Stimulated activated CD8-positive, alpha-beta memory T cell treated with anti-CD3 and anti-CD28 coated beads, Interleukin-15, amount 100 ng/mL, for 48 hours (primary cell): Measurements from ENCODE around the gene ZXDA.
"Not testable (repeated sequence)": the region's sequence is repeated elsewhere in the genome, so short reads cannot be mapped to it uniquely, and the experiment has no call there.

Experiments used
- DNase-seq, 2 donors: peaks; one replicate each; pipeline ENCODE4 v3.0.0-alpha.2; 2020; ENCODE audit warnings: low read depth in 2 of 2

ZXDA gene, protein sequence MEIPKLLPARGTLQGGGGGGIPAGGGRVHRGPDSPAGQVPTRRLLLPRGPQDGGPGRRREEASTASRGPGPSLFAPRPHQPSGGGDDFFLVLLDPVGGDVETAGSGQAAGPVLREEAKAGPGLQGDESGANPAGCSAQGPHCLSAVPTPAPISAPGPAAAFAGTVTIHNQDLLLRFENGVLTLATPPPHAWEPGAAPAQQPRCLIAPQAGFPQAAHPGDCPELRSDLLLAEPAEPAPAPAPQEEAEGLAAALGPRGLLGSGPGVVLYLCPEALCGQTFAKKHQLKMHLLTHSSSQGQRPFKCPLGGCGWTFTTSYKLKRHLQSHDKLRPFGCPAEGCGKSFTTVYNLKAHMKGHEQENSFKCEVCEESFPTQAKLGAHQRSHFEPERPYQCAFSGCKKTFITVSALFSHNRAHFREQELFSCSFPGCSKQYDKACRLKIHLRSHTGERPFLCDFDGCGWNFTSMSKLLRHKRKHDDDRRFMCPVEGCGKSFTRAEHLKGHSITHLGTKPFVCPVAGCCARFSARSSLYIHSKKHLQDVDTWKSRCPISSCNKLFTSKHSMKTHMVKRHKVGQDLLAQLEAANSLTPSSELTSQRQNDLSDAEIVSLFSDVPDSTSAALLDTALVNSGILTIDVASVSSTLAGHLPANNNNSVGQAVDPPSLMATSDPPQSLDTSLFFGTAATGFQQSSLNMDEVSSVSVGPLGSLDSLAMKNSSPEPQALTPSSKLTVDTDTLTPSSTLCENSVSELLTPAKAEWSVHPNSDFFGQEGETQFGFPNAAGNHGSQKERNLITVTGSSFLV

DNA sequence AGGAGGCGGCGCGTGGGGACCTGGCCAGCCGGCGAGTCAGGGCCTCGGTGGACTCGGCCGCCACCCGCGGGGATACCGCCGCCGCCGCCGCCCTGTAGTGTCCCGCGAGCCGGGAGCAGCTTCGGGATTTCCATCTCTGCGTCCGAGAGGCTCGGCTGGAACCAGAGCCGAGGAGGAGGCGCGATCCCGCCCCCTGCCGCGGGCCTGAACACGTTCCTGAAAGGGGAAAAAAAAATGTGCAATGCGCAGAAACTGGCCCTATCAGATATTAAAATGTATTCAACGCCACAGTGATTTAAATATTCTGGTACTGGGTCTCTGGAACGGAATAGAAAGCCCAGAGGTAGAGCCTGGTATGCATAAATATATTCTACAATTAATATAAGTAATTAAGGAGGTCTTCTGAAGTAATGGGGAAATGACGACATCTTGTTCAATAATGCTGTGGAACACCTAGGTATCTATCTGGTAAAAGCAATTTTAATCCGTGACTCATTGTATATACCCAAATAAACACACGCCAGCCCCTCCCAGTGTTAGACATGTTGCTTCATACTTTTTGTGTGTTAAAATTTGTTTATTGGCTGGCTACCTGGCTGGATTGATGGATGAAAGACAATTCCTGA, at the start of gene ZXDA:
Gene ZXDA (minus strand): TSS at position 172 of the 626 bp plus-strand sequence. CDS start 38 bp downstream, at position 134.
- not testable (repeated sequence) for DNase-seq

DNA sequence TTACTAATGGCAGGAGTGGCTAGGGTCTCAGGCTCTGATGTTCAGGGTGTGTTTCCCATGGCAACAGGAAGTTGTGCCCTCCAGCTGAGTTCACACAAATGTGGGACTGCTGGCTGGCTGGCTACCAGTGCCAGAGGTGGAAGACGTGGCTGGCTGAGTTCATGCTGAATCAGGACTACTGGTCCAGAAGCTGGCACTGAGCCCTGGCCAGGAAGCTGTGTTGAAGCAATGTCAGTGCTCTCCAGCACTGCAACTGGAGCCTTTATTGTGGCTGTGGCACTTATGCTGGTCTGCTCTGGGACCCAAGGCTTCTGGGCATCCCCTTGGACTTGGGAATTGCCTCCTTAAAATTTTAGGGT, 42.0 kb upstream of the ZXDA start:
- DNase-seq = no peak

DNA sequence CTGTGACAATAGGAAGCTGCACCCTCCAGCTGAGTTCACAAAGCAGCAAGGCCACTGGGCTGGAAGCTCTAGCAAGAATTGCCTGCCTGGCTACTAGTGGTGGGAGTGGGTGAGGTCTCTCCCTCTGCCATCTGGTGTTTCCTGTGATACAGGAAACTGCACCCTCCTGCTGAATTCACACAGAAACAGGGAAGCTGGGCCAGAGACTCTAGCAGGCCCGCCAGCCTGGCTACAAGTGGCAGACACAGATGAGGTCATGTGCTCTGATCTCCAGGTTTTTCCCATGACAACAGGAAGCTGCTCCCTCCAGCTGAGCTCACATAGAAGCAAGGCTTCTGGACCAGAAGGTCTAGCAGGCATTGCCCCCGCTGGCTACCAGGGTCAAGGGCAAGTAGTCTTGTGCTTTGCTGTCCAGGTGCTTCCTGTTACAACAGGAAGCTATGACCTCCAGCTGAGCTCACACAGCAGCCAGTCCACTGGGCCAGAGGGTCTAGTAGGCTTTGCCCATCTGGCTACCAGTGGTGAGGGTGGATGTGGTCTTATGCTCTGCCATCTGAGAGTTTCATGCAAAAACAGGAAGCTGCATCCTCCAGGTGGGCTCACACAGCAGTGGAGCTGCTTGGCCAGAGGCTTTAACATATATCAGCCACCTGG, 41.5 kb upstream of the ZXDA start:
- DNase-seq = no peak

DNA sequence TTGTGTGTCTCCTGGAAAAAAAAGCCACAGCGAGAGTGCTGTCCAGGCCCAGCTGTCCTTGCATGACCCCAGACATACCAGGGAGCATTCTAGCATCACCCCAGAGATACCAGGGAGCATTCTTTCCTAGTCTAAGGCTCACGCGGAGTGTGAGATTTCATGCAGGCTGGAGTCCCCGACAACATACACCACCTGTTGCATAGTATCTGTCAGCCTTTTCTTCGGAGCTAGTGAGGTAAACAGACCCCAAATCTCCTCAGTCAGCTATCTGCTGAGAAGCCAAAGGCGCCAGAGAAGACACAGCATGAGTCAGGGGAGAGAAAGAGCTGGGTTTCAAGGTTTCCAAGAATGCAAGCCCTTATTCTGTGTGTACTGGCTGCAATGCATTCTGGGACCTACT, 23.1 kb upstream of the ZXDA start:
- no peak for DNase-seq

DNA sequence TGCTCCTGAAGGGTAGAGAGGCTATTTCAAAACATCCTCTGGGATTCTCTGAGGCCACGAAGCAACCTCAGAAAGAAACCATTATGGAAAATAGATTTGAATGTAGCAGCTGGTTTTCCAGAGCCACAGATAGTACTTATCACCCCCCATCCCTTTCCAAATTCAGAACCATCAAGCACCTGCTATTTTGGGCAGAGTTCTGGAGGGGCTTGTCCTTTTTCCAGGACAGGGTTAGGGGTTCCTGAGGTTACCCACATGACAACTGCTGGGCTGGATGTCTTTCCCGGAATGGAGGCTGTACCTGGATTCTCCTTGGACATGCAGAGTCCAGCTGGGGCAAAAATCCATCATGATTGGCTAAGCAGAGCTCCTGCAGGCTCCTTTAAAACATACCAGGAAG, 22.0 kb upstream of the ZXDA start:
- DNase-seq = no peak

DNA sequence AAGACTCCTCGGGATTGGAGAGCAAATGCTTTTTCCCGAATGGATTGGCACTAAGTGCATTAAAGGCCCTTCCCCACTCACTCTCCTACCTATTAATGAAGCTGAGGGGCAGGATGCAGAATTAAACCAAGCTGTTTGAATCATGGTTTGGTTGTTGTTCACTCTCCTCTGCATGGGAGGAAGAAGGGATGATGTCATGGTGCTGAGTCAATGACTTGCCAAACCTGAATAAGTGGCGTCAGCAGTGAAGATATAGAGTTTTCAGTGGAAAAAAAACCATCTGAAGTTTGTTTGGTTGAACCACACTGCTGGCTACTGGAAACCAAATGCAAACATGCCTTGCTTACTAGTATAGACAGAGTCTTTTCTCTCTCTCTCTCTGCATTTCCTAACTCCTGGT, 19.8 kb upstream of the ZXDA start:
- no peak for DNase-seq

DNA sequence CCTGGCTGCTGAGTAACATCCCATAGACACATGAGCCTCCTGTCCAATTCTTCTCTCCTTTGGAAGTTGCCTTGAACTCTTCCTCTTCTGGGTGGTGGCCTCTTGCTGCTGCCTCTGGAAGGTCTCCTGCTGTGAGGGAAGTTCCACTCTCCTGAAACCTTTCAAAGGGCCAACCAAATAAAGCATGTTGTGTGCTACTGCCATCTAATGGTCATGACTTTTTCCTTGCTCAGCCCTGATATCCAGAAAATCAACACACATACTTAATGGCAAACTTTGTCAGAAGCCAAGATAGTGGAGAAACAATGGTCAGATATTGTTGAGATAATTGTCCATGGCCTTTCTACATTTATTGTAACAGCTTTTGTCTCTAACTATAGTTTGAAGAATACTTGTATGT, 19.1 kb upstream of the ZXDA start:
- no peak for DNase-seq

DNA sequence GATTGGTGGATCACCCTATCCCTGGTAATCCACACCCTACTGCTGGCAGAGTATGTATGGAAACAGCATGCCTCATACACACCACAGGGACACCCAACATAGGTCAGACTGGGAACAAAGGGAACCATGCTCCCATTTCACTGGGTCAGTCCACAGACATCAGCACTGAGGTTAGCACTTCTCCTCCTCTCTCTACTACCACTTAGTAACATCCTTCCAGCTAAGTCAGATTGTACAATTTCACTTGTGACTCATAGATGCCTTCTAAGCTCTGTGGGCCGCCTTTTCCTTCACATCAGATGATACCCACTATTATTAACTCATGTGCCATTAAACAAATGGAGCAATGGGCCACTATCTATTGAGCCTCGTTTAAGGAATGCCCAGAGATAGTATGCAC, 15.5 kb upstream of the ZXDA start:
- no peak for DNase-seq

DNA sequence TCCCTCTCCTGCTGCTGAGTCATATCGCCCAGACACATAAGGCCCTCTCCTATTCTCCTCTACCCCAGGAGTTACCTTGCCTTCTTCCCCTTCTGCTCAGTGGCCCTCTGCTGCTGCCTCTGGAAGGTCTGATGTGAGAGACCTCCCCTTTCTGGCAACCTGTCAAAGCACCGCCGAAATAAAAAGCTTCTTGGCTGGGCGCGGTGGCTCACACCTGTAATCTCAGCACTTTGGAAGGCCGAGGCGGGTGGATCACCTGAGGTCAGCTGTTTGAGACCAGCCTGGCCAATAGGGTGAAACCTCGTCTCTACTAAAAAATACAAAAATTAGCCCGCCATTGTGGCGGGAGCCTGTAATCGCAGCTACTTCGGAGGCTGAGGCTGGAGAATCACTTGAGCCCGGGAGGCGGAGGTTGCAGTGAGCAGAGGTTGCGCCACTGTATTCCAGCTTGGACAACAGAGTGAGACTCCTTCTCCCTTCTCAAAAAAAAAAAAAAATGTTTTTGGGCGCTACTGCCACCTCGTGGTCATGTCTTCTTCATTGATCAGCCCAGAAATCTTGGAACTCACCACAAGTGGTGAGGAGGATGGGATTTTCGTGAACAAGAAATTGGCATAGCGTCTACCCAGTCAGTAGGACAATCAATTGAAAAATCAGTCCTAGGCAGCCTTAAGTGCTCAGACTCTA, 8.6 kb upstream of the ZXDA start:
- no peak for DNase-seq

DNA sequence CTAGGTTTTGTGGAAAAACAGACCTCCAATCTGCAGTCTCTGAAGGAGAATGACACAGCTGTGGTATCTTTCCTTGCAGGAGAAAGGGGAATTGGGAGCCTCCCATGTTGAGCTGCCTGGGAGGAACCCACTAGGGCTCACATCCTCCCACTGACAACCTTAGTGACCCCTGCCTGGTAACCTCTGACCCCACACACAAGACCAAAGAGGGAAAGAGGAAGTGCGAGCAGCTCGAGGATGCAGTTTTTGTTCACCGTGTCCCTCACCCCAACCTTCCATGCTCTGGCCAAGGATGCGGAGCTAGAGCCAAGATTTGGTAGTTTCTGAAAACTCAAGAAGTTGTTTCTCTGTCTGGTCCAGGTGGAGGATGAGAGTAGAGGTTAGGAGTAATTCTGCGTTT, 5.4 kb upstream of the ZXDA start:
- DNase-seq = no peak

DNA sequence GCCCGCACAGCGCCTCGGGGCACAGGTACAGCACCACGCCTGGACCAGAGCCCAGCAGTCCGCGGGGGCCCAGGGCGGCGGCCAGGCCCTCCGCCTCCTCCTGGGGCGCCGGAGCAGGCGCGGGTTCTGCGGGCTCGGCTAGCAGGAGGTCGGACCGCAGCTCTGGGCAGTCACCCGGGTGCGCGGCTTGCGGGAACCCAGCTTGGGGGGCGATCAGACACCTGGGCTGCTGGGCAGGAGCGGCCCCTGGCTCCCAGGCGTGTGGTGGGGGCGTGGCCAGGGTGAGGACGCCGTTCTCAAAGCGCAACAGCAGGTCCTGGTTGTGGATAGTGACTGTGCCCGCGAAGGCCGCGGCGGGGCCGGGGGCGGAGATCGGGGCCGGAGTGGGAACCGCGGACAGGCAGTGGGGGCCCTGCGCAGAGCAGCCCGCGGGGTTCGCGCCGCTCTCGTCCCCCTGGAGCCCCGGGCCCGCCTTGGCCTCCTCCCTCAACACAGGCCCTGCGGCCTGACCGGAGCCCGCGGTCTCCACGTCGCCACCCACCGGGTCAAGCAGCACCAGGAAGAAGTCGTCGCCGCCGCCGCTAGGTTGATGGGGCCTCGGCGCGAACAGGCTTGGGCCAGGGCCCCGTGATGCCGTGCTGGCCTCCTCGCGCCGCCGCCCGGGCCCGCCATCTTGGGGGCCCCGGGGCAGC, 517 bp downstream of the ZXDA start:
- DNase-seq = peak in 1 of 2 donors; percentile 2

DNA sequence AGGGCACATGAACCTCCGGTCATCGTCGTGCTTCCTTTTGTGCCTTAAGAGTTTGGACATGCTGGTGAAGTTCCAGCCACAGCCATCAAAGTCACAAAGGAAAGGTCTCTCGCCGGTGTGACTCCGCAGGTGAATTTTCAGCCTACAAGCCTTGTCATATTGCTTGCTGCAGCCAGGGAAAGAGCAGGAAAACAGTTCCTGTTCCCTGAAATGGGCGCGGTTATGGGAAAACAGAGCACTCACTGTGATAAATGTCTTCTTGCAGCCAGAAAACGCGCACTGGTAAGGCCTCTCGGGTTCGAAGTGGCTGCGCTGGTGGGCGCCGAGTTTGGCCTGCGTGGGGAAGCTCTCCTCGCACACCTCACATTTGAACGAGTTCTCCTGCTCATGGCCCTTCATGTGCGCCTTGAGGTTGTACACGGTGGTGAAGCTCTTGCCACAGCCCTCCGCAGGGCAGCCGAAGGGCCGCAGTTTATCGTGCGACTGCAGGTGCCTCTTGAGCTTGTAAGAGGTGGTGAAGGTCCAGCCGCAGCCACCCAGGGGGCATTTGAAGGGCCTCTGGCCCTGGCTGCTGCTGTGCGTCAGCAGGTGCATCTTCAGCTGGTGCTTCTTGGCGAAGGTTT, 1.2 kb downstream of the ZXDA start:
- not testable (repeated sequence) for DNase-seq

DNA sequence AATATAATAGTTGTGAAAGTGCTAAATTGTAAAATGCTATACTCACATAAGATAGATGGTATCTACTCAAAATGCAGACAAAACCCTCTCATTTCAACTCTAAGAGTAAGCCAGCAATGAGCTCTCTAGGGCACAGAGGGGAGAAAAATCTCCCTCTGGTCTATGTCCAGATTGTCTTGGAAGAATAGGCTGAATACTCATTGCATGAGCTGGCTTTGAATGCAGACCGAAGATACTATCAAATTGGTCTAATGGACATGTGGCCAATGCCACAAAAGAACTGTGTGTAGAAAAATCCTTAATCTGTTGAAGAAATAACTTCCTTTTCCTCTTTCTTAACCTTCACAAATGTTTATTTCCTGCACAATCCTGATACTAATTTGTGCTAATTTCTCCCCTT, 3.5 kb downstream of the ZXDA start:
- no peak for DNase-seq

DNA sequence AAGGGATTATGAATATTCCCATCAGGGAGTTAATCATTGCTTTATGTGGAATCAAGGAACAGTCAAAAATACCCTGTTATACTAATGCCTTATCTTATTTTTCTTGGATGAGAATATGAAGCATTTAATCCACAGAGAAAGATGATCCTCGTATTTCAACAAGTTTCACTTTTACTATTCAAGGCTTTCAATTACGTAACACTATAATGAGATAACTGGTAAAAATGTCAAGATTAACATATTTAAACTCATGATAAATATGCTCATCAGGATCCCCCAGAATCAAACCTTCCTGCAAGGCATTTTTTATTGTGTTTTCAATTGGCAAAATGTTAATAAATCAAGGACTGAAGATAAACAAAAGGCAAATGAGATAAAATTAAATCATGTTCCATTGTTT, 5.1 kb downstream of the ZXDA start:
- no peak for DNase-seq

DNA sequence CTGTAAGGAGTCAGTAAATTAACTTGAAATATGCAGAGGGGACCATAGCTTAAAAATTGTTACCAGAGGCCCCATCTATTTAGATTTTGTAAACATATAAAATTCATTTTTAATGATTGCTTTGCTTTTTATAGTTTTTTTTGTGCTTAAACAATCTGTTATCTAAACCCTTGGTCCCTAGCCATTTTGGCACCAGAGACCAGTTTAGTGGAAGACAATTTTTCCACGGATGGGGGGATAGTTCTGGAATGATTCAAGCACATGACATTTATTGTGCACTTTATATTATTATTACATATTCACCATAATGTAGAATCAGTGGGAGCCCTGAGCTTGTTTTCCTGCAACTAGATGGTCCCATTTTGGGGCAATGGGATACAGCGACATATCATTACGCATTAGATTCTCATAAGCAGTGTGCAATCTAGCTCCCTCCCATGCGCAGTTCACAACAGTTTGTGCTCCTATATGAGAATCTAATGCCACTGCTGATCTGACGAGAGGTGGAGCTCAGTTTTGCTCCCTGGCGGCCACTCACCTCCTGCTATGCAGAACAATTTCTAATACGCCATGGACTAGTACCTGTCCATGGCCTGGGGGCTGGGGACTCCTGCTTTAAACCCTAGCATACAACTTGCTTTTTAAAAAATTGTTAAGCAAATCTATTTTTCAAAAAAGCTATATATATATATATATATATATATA, 5.9 kb downstream of the ZXDA start:
- no peak for DNase-seq

DNA sequence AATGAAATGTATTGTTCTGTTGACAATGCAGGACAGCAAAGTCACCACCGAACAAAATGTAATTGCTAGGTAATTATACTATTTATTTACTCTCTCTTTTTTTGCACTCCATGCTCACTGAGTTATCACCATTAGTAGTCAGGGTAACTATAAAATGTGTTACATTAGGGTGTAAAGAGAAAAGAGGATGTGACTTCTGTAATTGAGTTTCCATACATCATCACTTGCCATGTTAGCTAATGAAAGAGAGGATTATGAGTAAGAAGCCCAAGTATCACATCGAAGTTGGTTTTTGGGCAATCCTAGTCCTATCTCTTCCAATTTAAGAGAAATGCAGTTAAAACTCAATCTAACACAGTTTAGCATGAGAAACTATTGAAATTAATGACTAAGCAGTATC, 7.6 kb downstream of the ZXDA start:
- no peak for DNase-seq

DNA sequence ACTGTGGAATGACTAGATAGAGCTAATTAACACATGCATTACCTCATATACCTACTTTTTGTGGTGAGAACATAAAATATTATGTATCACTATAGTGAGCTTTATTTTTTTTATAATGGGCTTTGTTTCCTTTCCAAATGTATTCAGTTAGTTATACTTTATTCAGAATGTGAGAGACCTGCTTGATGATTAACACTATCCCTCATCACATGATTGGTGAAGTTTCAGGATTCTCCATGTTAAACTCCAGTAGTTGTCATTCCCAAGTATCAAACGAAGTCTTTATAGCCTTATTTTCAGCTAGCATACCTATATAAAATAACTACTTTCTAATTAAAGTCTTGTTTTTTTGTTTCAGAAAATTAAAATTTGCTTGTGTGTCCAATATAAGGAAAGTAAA, 8.8 kb downstream of the ZXDA start:
- no peak for DNase-seq

DNA sequence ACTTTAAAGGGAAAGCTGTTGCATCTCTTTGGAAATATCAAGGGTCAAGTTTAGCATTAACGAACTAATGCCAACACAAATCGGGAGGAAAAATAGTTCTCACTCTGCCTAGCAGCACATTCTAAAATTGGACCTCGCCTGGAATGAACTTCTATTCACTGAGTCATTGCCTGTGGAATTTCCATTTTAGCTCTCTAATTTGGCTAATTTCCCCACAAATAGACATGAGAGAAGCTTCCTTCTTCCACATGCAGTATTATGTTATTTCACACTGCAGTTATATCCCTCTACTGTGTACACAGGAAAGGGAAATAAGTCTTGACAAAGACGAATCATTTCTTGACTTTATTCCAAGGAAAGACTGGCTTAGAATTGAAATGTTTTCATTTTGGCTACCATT, 9.3 kb downstream of the ZXDA start:
- DNase-seq = no peak

DNA sequence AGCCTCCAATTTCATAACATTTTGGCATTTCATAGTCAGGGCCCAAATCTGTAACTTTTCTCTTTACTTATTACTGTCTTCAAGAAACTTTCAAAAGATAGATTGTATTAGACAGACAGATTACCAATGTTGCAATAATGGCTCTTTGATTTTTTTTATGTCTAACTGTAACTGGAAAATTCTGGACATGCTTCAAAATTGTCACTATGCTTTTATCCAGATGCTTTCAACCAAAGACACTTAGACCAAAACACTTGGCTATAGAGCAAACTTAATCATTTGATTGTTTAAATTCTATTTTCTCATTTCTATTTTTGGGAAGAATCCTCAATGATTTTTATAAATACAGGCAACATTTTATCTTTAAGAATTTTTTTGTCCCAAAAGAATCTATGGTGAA, 10.4 kb downstream of the ZXDA start:
- no peak for DNase-seq

DNA sequence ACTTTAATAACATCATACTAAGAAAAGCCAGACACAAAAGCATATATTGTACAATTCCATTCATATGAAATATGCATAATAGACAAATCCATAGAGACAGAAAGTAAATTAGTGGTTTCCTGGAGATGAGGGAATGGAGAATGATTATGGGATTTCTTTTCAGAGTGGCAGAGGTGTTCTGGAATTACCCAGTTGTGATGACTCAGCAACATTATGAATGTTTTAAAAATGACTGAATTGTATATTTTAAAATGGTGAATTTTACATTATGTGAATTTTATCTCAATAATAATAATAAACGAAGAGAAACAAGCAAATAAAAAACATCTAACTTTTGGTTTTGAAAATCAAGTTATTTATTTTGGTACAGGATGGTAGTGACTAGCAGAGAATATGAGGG, 11.2 kb downstream of the ZXDA start:
- DNase-seq = no peak
